H1 (cell line): ENCODE measurements around the gene TMEM163. TPM values are rescaled to one million over a fixed set of nuclear protein-coding genes. Genes with fewer than 3 reads are reported as not detected.

Experiments used
- CTCF ChIA-PET: fragments of 300-600 bp; sonication (Branson Sonifier 250); formaldehyde crosslinking; loops from one replicate; lab custom pipeline; 2021; ENCODE audit not compliant: partially characterized antibody; lab: Charles Lee
- POLR2A ChIA-PET: fragments of 300-600 bp; sonication (Branson Sonifier 250); formaldehyde crosslinking; loops from one replicate; lab custom pipeline; 2021; ENCODE audit warnings: inconsistent platforms; ENCODE audit not compliant: partially characterized antibody; lab: Charles Lee
- DNase-seq, 2 experiments: peaks; one replicate each; pipeline versions ENCODE4 v3.0.0 to v3.0.0-alpha.2; 2010 to 2022; ENCODE audit warnings: low spot score in 2 of 2, low read depth in 1 of 2, mixed read lengths in 1 of 2
- FAIRE-seq: peaks from 2 replicates; lab custom pipeline; 2011; peaks lifted over from hg19 to GRCh38; lab: Jason Lieb, UNC
- H2AFZ ChIP-seq: 2 replicates; pipeline ENCODE4 v1.8.1; 2012; ENCODE audit warnings: low read length, inconsistent platforms
- H2AK5ac ChIP-seq: 2 replicates; pipeline ENCODE4 v1.6.1; 2013; ENCODE audit warnings: low read depth, low read length
- H2BK120ac ChIP-seq: replicated peaks from 2 replicates; pipeline ENCODE3; 2013; ENCODE audit warnings: low read depth, low read length, inconsistent platforms
- H2BK12ac ChIP-seq: 2 replicates; pipeline ENCODE4 v1.6.1; 2013; ENCODE audit warnings: low read depth, low read length
- H2BK15ac ChIP-seq: 2 replicates; pipeline ENCODE4 v1.6.1; 2013; ENCODE audit warnings: low read length
- H2BK20ac ChIP-seq: 2 replicates; pipeline ENCODE4 v1.6.1; 2013; ENCODE audit warnings: low read length
- H2BK5ac ChIP-seq: 2 replicates; pipeline ENCODE4 v1.6.1; 2013; ENCODE audit warnings: low read depth, low read length
- H3K14ac ChIP-seq: 2 replicates; pipeline ENCODE4 v1.6.1; 2013; ENCODE audit warnings: inconsistent platforms; ENCODE audit not compliant: insufficient read length
- H3K18ac ChIP-seq: 2 replicates; pipeline ENCODE4 v1.6.1; 2013; ENCODE audit warnings: low read length; ENCODE audit errors: extremely low read depth
- H3K23ac ChIP-seq: 2 replicates; pipeline ENCODE4 v1.6.1; 2013; ENCODE audit warnings: inconsistent platforms; ENCODE audit not compliant: insufficient read length
- H3K23me2 ChIP-seq: 2 replicates; pipeline ENCODE4 v1.6.1; 2013; ENCODE audit warnings: low read depth, low read length
- H3K27ac ChIP-seq: 2 replicates; pipeline ENCODE4 v1.6.1; 2011; ENCODE audit warnings: low read depth, low read length, inconsistent platforms
- H3K27me3 ChIP-seq, 4 experiments: replicated peaks in 1 of 4; 1 replicate in 1 of 4; 2 replicates in 3 of 4; pipeline versions ENCODE4 v1.6.1 to v1.8.1; 2011 to 2013; ENCODE audit warnings: low read length in 3 of 4, mild to moderate bottlenecking in 3 of 4, inconsistent platforms in 2 of 4, mixed read lengths in 2 of 4, moderate library complexity in 1 of 4; ENCODE audit not compliant: control insufficient read depth in 3 of 4, insufficient read depth in 3 of 4; ENCODE audit errors: extremely low read depth in 1 of 4
- H3K36me3 ChIP-seq, 4 experiments: 2 replicates each; pipeline versions ENCODE4 v1.6.1 to v1.8.1; 2011 to 2013; ENCODE audit warnings: mild to moderate bottlenecking in 4 of 4, low read length in 3 of 4, moderate library complexity in 2 of 4, control low read depth in 1 of 4, inconsistent platforms in 1 of 4; ENCODE audit not compliant: insufficient read depth in 4 of 4, control insufficient read depth in 2 of 4
- H3K4ac ChIP-seq: replicated peaks from 2 replicates; pipeline ENCODE3; 2013; ENCODE audit warnings: low read length, low read depth, mixed read lengths, inconsistent platforms; ENCODE audit not compliant: insufficient read length
- H3K4me1 ChIP-seq, 4 experiments: replicated peaks in 1 of 4; 1 replicate in 1 of 4; 2 replicates in 3 of 4; pipeline versions ENCODE4 v1.6.1 to v1.8.1; 2011 to 2013; ENCODE audit warnings: low read length in 3 of 4, inconsistent platforms in 2 of 4, mixed read lengths in 1 of 4; ENCODE audit not compliant: insufficient read depth in 4 of 4, control insufficient read depth in 3 of 4
- H3K4me2 ChIP-seq, 2 experiments: 2 replicates each; pipeline versions ENCODE4 v1.6.1 to v1.8.1; 2011 to 2013; ENCODE audit warnings: low read depth in 2 of 2, low read length in 2 of 2, control low read depth in 1 of 2, inconsistent platforms in 1 of 2, mild to moderate bottlenecking in 1 of 2; ENCODE audit not compliant: insufficient read depth in 1 of 2
- H3K4me3 ChIP-seq, 4 experiments: fragments of 200-600, 300-600 bp in 1 of 4; sonication (generic), shearing (Covaris generic), sonication (Bioruptor Twin) in 1 of 4; 2 replicates each; pipeline versions ENCODE4 v1.5.1 to v1.8.1; 2011 to 2016; ENCODE audit warnings: low read length in 4 of 4, low read depth in 3 of 4, control low read depth in 2 of 4, inconsistent platforms in 2 of 4, mild to moderate bottlenecking in 2 of 4, mixed read lengths in 1 of 4, moderate library complexity in 1 of 4; ENCODE audit not compliant: insufficient read depth in 2 of 4; ENCODE audit errors: extremely low read depth in 1 of 4
- H3K56ac ChIP-seq: replicated peaks from 2 replicates; pipeline ENCODE3; 2013; ENCODE audit warnings: low read depth, mild to moderate bottlenecking, mixed read lengths, low read length, inconsistent platforms; ENCODE audit not compliant: insufficient read length
- H3K79me1 ChIP-seq: 2 replicates; pipeline ENCODE4 v1.6.1; 2013; ENCODE audit warnings: low read depth, low read length, control low read depth
- H3K79me2 ChIP-seq, 2 experiments: 2 replicates each; pipeline versions ENCODE4 v1.6.1 to v1.8.1; 2012 to 2013; ENCODE audit warnings: low read length in 2 of 2, mild to moderate bottlenecking in 2 of 2, inconsistent platforms in 1 of 2; ENCODE audit not compliant: insufficient read depth in 2 of 2, control insufficient read depth in 1 of 2
- H3K9ac ChIP-seq, 4 experiments: replicated peaks in 1 of 4; 1 replicate in 1 of 4; 2 replicates in 3 of 4; pipeline versions ENCODE4 v1.6.1 to v1.8.1; 2011 to 2013; ENCODE audit warnings: low read depth in 3 of 4, low read length in 3 of 4, control low read depth in 2 of 4, mild to moderate bottlenecking in 2 of 4, moderate library complexity in 2 of 4, inconsistent platforms in 1 of 4; ENCODE audit errors: extremely low read depth in 1 of 4
- H3K9me3 ChIP-seq, 2 experiments: 2 replicates each; pipeline versions ENCODE4 v1.6.1 to v1.8.1; 2012 to 2013; ENCODE audit warnings: mild to moderate bottlenecking in 2 of 2, moderate library complexity in 2 of 2, control low read depth in 1 of 2, inconsistent platforms in 1 of 2, low read depth in 1 of 2, low read length in 1 of 2, mixed read lengths in 1 of 2; ENCODE audit not compliant: insufficient read depth in 2 of 2
- H4K20me1 ChIP-seq, 2 experiments: replicated peaks in 1 of 2; 2 replicates each; pipeline versions ENCODE3 to v1.8.1; 2011 to 2013; ENCODE audit warnings: inconsistent platforms in 2 of 2, low read length in 2 of 2, mild to moderate bottlenecking in 1 of 2; ENCODE audit not compliant: insufficient read depth in 2 of 2, control insufficient read depth in 1 of 2
- H4K5ac ChIP-seq: 2 replicates; pipeline ENCODE4 v1.6.1; 2013; ENCODE audit warnings: low read length, low read depth, mixed read lengths, inconsistent platforms; ENCODE audit not compliant: insufficient read length
- H4K8ac ChIP-seq: 2 replicates; pipeline ENCODE4 v1.8.0; 2013; ENCODE audit warnings: mild to moderate bottlenecking, moderate library complexity, low read length, inconsistent platforms; ENCODE audit not compliant: insufficient read depth; ENCODE audit errors: extremely low read depth
- H4K91ac ChIP-seq: replicated peaks from 2 replicates; pipeline ENCODE3; 2013; ENCODE audit warnings: low read length, mixed read lengths, inconsistent platforms; ENCODE audit not compliant: insufficient read length
- ASH2L ChIP-seq: fragments of 200-600, 300-600 bp; sonication (generic); IDR thresholded peaks from one replicate; pipeline ENCODE4 v1.7.1; 2017; ENCODE audit warnings: low read length
- CHD2 ChIP-seq: IDR thresholded peaks from 2 replicates; pipeline ENCODE4 v1.6.1; 2012; ENCODE audit warnings: low read length, improper control_type of control experiment
- KDM5A ChIP-seq: fragments of 200-600 bp; IDR thresholded peaks from 2 replicates; pipeline ENCODE4 v1.7.1; 2012; ENCODE audit warnings: mild to moderate bottlenecking, low read length, inconsistent platforms, mixed read lengths
- NANOG ChIP-seq: IDR thresholded peaks from 2 replicates; pipeline ENCODE4 v1.6.1; 2011; ENCODE audit warnings: low read length, low read depth, mild to moderate bottlenecking, inconsistent platforms; ENCODE audit not compliant: insufficient read depth, poor library complexity, severe bottlenecking
- POU5F1 ChIP-seq: IDR thresholded peaks from 2 replicates; pipeline ENCODE4 v1.6.1; 2011; ENCODE audit warnings: low read depth, mild to moderate bottlenecking, low read length, moderate library complexity
- RAD21 ChIP-seq, 2 experiments: IDR thresholded peaks in 1 of 2; conservative IDR thresholded peaks in 1 of 2; 2 replicates each; pipeline ENCODE4 v1.6.1; 2011; ENCODE audit warnings: low read depth in 2 of 2, low read length in 2 of 2, improper control_type of control experiment in 1 of 2, inconsistent platforms in 1 of 2, mild to moderate bottlenecking in 1 of 2, moderate library complexity in 1 of 2
- RNF2 ChIP-seq: fragments of 200-900, 300-1000 bp; sonication (generic); IDR thresholded peaks from 2 replicates; pipeline ENCODE4 v1.7.1; 2016; ENCODE audit warnings: borderline replicate concordance, low read depth, mild to moderate bottlenecking, antibody characterized with exemption, low read length; ENCODE audit not compliant: poor library complexity, severe bottlenecking; ENCODE audit errors: missing control alignments
- SAP30 ChIP-seq: fragments of 300-600 bp; sonication (generic); IDR thresholded peaks from 2 replicates; pipeline ENCODE4 v1.7.1; 2012; ENCODE audit warnings: low read length, moderate library complexity, mild to moderate bottlenecking, inconsistent platforms; ENCODE audit not compliant: insufficient read depth, insufficient replicate concordance
- TEAD4 ChIP-seq: IDR thresholded peaks from 2 replicates; pipeline ENCODE4 v1.6.1; 2012; ENCODE audit warnings: low read depth, low read length, inconsistent platforms, mixed read lengths
- YY1 ChIP-seq: IDR thresholded peaks from 2 replicates; pipeline ENCODE4 v1.6.1; 2011; ENCODE audit warnings: low read depth, mild to moderate bottlenecking, low read length
- WGBS, 2 experiments: shearing (Covaris generic) in 1 of 2; methylation state at CpG; one replicate each; pipeline versions ENCODE4 v1.1.6 to v1.1.7; 2013 to 2015; ENCODE audit warnings: low lambda C conversion rate in 2 of 2, mixed read lengths in 2 of 2, inconsistent platforms in 1 of 2, low coverage in 1 of 2, missing lambda C conversion rate in 1 of 2; ENCODE audit not compliant: insufficient replicate concordance in 2 of 2, insufficient coverage in 1 of 2, insufficient read length in 1 of 2; ENCODE audit errors: extremely low coverage in 1 of 2, missing lambda C conversion rate in 1 of 2; 5-methylcytosine and 5-hydroxymethylcytosine counted together
- polyA plus RNA-seq, 7 experiments: library from polyadenylated mRNA; depleted of rRNA in 3 of 7; stranded (reverse) in 5 of 7; unstranded in 2 of 7; fragments of >200 nt in 5 of 7; fragments of 200-250 nt in 2 of 7; gene quantifications; 1 replicate in 5 of 7; 2 replicates in 1 of 7; 4 replicates in 1 of 7; pipeline versions ENCODE4 v1.2.1 to v1.2.3, GENCODE V29; 2011 to 2013; ENCODE audit warnings: missing spikeins in 2 of 7, mixed read lengths in 2 of 7
- total RNA-seq: library from RNA; stranded (reverse); fragmentation: NEBNext Ultra II Directional; extraction: Animal tissue kit (Norgen Biotek cat#: 25700); gene quantifications from 2 replicates; pipeline ENCODE4 v1.2.1, GENCODE V29; 2021
- TF ChIP-seq, protein P1 (sequence below): IDR thresholded peaks from 2 replicates; pipeline ENCODE4 v1.6.1; 2012; ENCODE audit warnings: low read length, inconsistent platforms

The TMEM163 gene
- total and polyA plus RNA-seq, 2 of the 8 experiments (the other 6 are each of a cell fraction or from before 2014, with no cell fraction given), result 2.8 to 3.2 TPM

DNA sequence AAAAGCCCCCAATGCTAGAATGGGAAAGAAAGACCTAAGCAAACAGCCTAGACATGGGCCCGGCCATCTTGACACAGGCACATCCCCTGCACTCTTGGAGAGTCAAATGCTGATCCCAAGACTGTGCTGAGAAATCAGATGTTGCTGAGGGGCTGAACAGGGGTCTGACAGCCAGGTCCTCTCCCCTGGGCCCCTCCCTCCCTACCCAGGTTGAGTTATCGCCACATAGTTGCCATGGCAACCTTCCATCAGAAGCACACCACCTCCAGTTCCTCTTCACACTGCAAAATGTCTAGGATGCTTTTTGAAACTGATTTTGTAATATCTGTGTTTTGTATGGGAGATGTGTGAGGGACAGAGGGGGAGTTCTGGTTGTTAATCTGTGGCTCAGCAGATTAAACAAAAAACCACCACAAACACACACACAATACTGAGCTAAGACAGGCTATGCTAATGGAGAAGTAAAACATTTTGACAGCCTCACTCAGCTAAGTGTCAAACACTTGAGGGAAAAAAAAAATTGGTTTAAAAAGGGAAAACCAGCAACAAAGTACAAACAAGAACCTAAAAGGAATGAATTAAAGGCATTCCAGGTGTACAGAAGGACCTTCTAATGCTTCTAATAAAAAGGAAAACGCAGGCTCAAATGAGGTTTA is 88.2 kb downstream of the TMEM163 start:
- WGBS, 2 experiments, result 85% methylated on average over 3 of the region's 3 CpGs; no CpG with 5 or more reads in 1 of the 2 experiments
- Histone ChIP-seq H2AFZ (no peak overlapping the region), H3K9ac (no peak overlapping the region), H2BK5ac (no peak overlapping the region), H3K4me3 (no peak overlapping the region), H3K56ac (no peak overlapping the region), H3K4me2 (no peak overlapping the region), H3K14ac (no peak overlapping the region), H2BK15ac (no peak overlapping the region), H4K8ac (no peak overlapping the region), H4K20me1 (no peaks in the 10 kb centered on the region), H3K27ac (no peak overlapping the region), H3K23ac (no peak overlapping the region), H4K5ac (no peak overlapping the region), H3K36me3 (no peaks in the 10 kb centered on the region), H2BK20ac (no peak overlapping the region), H3K18ac (no peak overlapping the region), H2BK12ac (no peak overlapping the region), H3K27me3 (no peaks in the 10 kb centered on the region; a peak in 1 of 7 replicates), H4K91ac (no peak overlapping the region), H2AK5ac (no peak overlapping the region), H3K79me2 (no peaks in the 10 kb centered on the region), H2BK120ac (no peak overlapping the region), H3K9me3 (no peaks in the 10 kb centered on the region), H3K4me1 (no peaks in the 10 kb centered on the region), H3K79me1 (no peaks in the 10 kb centered on the region), H3K23me2 (no peaks in the 10 kb centered on the region), H3K4ac (no peak overlapping the region)
- CTCF ChIA-PET, result interaction anchor here (0.6 to 1.3 kb wide), 3 partner anchors 10 to 212 kb away, joined by 3 to 4 read pairs (median 3); no protein-coding TSS in a partner anchor
- POLR2A ChIA-PET, result no interaction called here
- FAIRE-seq (no peak), DNase-seq (no peak)
- TF ChIP-seq TEAD4 (no peak), KDM5A (no peak), NANOG (no peak), RAD21 (IDR thresholded peaks at IDR 0.05 in 1 of 2, conservative IDR thresholded peaks at IDR 0.05 in 1 of 2; ENCODE audit: low read depth in 2 of 2, low read length in 2 of 2) (no peak), POU5F1 (no peak), RNF2 (no peak), ASH2L (no peak), YY1 (no peak), CHD2 (no peak), SAP30 (no peak)
- TF ChIP-seq, protein P1, sequence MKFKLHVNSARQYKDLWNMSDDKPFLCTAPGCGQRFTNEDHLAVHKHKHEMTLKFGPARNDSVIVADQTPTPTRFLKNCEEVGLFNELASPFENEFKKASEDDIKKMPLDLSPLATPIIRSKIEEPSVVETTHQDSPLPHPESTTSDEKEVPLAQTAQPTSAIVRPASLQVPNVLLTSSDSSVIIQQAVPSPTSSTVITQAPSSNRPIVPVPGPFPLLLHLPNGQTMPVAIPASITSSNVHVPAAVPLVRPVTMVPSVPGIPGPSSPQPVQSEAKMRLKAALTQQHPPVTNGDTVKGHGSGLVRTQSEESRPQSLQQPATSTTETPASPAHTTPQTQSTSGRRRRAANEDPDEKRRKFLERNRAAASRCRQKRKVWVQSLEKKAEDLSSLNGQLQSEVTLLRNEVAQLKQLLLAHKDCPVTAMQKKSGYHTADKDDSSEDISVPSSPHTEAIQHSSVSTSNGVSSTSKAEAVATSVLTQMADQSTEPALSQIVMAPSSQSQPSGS, result no peak
